Stimulated activated naive CD8-positive, alpha-beta T cell treated with anti-CD3 and anti-CD28 coated beads, Interleukin-15, Interleukin-2, amounts not matched to agents 100 ng/mL and 50 ng/mL, for 24 hours (primary cell): ENCODE data around the gene IFNAR2.
"Not testable (repeated sequence)": the region's sequence is repeated elsewhere in the genome, so short reads cannot be mapped to it uniquely, and the experiment has no call there.

Experiments
- H3K27ac Mint-ChIP-seq: one replicate; pipeline ENCODE4 v1.8.0; 2021; ENCODE audit warnings: mild to moderate bottlenecking, mixed read lengths
- H3K27me3 Mint-ChIP-seq: one replicate; pipeline ENCODE4 v1.8.0; 2021; ENCODE audit warnings: mixed read lengths
- H3K36me3 Mint-ChIP-seq: one replicate; pipeline ENCODE4 v1.8.0; 2021; ENCODE audit warnings: low read depth, mixed read lengths
- H3K4me1 Mint-ChIP-seq: one replicate; pipeline ENCODE4 v1.8.0; 2021; ENCODE audit warnings: low read depth, mixed read lengths
- H3K4me3 Mint-ChIP-seq: one replicate; pipeline ENCODE4 v1.8.0; 2021; ENCODE audit warnings: mild to moderate bottlenecking, mixed read lengths
- H3K9me3 Mint-ChIP-seq: one replicate; pipeline ENCODE4 v1.8.0; 2021; ENCODE audit warnings: mixed read lengths

IFNAR2 gene

DNA sequence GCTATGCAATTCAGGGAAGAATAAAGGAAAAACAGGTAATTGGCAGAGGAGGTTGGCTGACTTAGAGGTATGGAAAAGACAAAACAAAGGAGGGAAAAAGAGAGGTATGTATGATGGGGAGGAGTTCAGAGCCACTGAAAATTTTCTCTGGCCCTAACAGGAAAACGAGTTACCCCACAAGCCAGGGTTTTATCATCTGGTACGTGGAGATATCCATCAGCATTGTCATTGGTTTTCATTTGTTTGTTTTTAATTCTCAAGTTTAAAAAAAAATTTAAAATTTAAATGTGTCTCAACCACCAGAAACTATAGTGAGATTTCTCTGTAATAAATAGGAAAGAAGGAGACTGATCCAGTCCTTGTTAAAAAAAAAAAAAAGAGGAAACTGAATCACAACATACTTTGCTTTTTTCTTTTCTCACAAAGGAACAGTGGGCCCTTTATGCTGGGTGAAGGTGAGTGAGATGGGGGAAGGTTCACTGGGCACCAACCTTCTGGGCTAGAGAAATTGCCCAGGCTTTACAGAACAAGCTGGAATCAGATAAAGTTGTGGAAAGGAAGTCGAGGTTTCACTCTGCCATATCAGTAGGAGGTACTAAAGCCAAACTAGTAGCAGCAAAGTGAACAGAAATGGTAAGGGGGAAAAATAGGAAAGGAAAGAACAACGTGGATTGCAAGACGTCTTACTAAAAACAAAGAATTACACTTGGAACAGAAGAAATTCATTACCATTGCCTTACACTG is 2.7 kb downstream of the IFNAR2 start:
- H3K27ac Mint-ChIP-seq: peak overlapping the region; percentile 90

DNA sequence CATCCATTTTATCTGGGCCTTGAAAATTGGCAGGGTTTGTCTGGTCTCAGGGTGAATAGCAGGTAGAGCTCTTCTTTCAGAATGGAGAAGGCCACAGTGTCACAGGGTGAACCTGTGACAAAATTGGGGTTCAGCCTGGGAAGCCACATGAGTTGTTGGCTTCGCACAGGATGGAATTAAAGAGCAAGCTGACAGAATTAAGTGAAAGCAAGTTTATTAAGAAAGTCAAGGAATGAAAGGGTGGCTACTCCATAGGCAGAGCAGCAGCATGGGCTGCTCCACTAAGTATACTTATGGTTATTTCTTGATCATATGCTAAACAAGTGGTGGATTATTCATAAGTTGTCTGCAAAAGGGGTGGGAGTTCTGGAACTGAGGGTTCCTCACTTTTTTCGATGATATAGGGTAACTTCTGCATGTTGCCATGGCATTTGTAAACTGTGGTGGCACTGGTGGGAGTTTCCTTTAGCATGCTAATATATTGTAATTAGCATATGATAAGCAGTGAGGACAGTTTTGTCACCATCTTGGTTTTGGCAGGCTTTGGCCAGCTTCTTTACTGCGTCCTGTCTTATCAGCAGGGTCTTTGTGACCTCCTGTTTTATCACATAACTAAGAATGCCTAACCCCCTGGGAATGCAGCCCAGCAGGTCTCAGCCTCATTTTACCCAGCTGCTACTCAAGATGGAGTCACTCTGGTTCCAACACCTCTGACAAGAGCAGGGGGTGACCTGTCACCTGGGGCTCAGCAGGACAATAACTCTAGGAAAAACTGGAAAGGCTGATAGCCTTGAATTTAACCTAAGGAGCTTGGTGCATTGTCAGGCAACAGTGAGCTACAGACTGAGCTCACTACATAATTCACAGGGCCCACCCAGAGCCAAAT is 5.1 kb downstream of the IFNAR2 start:
- Mint-ChIP-seq H3K27ac (peak overlapping the region; percentile 89), H3K36me3 (peaks cover 42% of the 10 kb centered on the region), H3K9me3 (no peaks in the 10 kb centered on the region), H3K27me3 (no peaks in the 10 kb centered on the region), H3K4me3 (peak overlapping the region; percentile 54), H3K4me1 (peaks cover 86% of the 10 kb centered on the region)

More for the DNA sequence above, 2.7 kb downstream of the IFNAR2 start:
- Mint-ChIP-seq H3K9me3 (no peaks in the 10 kb centered on the region), H3K36me3 (peaks cover 40% of the 10 kb centered on the region), H3K4me1 (peaks cover 82% of the 10 kb centered on the region), H3K27me3 (no peaks in the 10 kb centered on the region), H3K4me3 (peak overlapping the region; percentile 89)

DNA sequence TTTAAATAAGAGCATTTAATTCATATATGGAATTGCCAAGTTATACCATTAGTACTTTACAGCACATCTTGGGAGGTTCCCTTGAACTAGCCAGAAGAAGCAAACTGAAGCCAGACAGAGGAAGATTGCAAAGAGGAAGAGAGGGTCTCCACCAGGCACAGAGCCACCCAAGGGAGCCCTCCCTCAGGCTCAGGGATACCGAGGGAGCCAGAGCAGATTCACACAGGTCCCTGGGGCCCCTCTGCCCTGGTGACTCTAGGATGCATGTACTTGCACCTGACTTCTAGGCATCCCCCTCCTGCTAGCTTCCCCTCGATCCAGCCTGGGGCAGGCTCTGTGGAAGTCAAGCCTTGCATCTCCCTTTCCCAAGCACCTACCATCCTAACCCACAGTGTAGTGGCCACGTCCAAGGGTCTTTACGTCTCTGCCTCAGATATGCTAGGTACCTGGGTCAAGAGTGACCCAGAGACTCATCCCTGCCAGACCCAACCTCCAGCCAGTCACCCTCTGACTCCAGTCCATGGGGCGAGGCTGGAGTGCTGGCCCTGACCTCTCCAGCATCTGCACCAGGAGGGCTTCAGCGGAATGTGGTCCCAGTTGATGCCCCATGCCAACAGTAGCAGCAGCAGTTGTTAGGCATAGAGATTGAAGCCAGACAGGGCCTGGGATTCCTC is 6.4 kb downstream of the IFNAR2 start:
- Mint-ChIP-seq H3K27ac (peak overlapping the region; percentile 69), H3K4me3 (no peak overlapping the region), H3K9me3 (no peaks in the 10 kb centered on the region), H3K27me3 (no peaks in the 10 kb centered on the region), H3K36me3 (peaks cover 46% of the 10 kb centered on the region), H3K4me1 (peaks cover 95% of the 10 kb centered on the region)

DNA sequence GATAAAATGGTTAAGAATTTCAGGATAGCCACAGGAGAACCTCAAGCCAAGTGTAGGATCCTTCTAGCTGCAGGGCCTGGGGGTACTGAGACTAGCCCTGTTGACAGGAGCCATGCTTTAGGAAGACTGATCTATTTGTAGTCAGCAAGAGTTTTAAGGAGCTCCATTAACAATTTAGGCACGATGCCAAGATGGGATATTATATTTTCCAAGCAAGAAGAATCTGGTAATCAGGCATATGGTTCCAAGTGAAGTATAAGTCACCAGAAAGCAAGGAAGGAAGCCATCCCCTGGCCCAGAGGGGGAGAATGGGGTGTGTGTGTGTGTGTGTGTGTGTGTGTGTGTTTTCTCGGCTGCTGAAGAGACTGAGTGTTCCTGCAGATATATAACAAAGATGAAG is 7.0 kb downstream of the IFNAR2 start:
- Mint-ChIP-seq H3K27ac (peak overlapping the region; percentile 70), H3K4me1 (peaks cover 96% of the 10 kb centered on the region), H3K4me3 (no peak overlapping the region), H3K27me3 (no peaks in the 10 kb centered on the region), H3K9me3 (no peaks in the 10 kb centered on the region), H3K36me3 (peaks cover 45% of the 10 kb centered on the region)

DNA sequence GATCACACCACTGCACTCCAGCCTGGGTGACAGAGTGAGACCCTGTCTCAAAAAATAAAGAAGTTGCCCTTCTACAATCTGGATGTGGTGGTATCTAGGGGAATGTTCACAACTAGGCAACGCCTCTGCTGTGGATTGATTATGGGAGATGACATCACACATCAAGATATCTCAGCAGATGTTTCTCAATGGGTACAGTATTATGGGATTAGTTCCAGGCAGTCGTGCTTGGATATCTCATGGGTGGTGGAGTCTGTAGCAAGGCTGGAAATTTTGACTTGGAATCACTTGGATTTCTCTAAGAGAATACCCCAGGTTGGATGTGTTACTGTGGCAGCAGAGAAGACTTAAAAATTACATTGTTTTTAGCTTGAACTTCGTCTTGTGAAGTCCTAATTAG is 7.7 kb downstream of the IFNAR2 start:
- Mint-ChIP-seq H3K9me3 (no peaks in the 10 kb centered on the region), H3K4me1 (peaks cover 96% of the 10 kb centered on the region), H3K36me3 (peaks cover 48% of the 10 kb centered on the region), H3K4me3 (peak overlapping the region; percentile 67), H3K27me3 (no peaks in the 10 kb centered on the region), H3K27ac (peak overlapping the region; percentile 95)

DNA sequence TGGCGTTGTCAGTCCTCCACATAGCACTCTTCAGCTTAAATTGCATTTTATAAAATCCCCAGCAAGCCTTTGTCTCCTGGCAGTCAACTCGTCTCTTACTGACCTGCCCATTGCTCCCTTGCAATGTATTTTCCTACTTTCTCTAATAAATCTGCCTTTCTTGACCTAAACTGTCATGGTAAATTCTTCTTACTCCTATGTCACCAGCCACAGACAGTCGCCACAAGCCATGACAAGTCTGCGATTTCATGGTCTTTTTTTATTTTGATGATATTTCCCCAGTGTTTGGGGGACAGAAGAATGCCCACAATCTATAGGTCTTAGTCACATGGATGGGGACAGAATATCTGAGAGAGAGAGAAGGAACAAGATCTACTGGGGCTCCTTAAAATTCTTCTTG is 8.4 kb downstream of the IFNAR2 start:
- H3K36me3 Mint-ChIP-seq: peaks cover 44% of the 10 kb centered on the region
- H3K4me1 Mint-ChIP-seq: peaks cover 92% of the 10 kb centered on the region
- H3K4me3 Mint-ChIP-seq: peak overlapping the region; percentile 67

DNA sequence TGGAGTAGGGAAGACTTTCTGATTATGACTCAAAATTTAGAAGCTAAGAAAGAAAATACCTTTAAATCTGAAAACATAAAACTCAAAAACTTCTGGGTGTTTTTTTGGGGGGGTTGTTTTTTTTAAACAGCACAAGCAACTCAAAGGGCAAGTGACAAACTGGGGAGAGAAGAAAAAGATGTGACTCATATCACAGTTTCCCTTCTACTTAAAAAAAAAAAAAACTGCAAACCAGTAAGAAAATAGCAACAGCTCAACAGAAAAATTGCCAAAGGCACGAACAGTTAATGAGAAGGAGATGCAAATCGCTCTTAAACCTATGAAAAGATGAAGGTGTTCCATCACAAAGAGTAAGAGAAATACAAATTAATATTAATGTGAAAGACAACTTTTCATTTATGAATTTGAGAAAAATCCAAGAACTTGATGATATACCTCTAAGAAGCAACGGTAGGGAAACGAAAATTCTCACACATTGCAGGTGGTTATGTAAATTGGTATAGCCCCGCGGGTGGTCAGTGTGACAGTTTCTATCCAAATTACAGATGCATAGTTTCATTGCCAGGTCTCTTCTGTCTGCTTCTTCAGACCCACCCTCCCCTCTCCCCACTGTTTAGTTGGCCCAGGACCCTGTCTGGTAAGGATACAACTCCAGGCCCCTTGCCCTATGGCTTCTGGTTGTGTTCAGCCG is 9.0 kb downstream of the IFNAR2 start:
- H3K9me3 Mint-ChIP-seq: no peaks in the 10 kb centered on the region
- H3K27me3 Mint-ChIP-seq: no peaks in the 10 kb centered on the region
- peaks cover 92% of the 10 kb centered on the region for H3K4me1 Mint-ChIP-seq
- peak overlapping the region; percentile 67 for H3K4me3 Mint-ChIP-seq
- peaks cover 44% of the 10 kb centered on the region for H3K36me3 Mint-ChIP-seq
- peak overlapping the region; percentile 95 for H3K27ac Mint-ChIP-seq

More for the DNA sequence above, 8.4 kb downstream of the IFNAR2 start:
- Mint-ChIP-seq H3K27ac (peak overlapping the region; percentile 95), H3K9me3 (no peaks in the 10 kb centered on the region), H3K27me3 (no peaks in the 10 kb centered on the region)

DNA sequence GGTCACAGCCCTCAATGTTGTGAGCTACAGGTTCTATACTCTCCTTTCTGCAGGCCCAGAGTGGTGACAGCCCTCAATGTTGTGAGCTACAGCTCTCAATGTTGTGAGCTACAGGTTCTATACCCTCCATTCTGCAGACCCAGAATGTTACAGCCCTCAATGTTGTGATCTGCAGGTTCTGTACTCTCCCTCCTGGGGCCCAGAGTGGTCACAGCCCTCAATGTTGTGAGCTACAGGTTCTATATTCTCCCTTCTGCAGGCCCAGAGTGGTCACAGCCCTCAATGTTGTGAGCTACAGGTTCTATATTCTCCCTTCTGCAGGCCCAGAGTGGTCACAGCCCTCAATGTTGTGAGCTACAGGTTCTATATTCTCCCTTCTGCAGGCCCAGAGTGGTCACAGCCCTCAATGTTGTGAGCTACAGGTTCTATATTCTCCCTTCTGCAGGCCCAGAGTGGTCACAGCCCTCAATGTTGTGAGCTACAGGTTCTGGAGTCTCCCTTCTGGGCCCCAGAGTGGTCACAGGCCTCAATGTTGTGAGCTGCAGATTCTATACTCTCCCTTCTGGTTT is 9.9 kb downstream of the IFNAR2 start:
- H3K36me3 Mint-ChIP-seq: peaks cover 46% of the 10 kb centered on the region
- H3K9me3 Mint-ChIP-seq, H3K27me3 Mint-ChIP-seq: not testable (repeated sequence)
- H3K27ac Mint-ChIP-seq: peak overlapping the region; percentile 95
- H3K4me1 Mint-ChIP-seq: peaks cover 92% of the 10 kb centered on the region
- H3K4me3 Mint-ChIP-seq: peak overlapping the region; percentile 67

DNA sequence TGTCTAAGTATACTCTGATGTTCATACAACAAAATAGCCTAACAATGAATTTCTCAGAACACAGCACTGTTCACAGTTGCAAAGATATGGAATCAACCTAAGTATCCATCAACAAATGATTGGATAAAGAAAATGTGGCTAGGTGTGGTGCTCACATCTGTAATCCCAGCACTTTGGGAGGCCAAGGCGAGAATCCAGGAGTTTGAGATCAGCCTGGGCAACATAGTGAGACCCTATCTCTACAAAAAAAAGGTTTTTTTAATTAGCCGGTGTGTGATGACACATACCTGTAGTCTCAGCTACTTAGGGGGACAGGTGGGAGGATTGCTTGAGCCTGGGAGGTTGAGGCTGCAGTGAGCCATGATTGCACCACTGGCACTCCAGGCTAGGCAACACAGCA is 10.7 kb downstream of the IFNAR2 start:
- Mint-ChIP-seq H3K4me3 (no peak overlapping the region), H3K27ac (peak overlapping the region; percentile 74), H3K9me3 (no peaks in the 10 kb centered on the region), H3K4me1 (peaks cover 92% of the 10 kb centered on the region), H3K27me3 (no peaks in the 10 kb centered on the region), H3K36me3 (peaks cover 49% of the 10 kb centered on the region)

DNA sequence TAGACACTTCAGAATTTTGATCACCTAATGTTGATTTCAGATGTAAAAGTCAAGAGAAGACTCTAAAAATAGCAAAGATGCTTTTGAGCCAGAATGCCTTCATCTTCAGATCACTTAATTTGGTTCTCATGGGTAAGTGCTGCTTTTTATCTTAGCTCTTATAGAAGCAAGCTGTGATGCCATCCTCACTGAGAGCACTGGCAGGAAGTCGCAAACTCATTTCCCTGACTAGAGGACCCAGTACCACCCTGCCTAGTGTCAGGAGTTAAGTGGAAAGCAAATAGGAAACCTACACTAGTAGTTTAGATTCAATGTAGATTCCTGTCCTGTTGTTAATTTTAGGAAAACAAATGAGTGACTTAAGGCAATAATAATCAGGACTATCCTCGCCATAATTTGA is 12.1 kb downstream of the IFNAR2 start:
- H3K9me3 Mint-ChIP-seq: no peaks in the 10 kb centered on the region
- no peaks in the 10 kb centered on the region for H3K27me3 Mint-ChIP-seq
- peak overlapping the region; percentile 80 for H3K27ac Mint-ChIP-seq
- peaks cover 93% of the 10 kb centered on the region for H3K4me1 Mint-ChIP-seq
- no peak overlapping the region for H3K4me3 Mint-ChIP-seq
- H3K36me3 Mint-ChIP-seq: peaks cover 58% of the 10 kb centered on the region

DNA sequence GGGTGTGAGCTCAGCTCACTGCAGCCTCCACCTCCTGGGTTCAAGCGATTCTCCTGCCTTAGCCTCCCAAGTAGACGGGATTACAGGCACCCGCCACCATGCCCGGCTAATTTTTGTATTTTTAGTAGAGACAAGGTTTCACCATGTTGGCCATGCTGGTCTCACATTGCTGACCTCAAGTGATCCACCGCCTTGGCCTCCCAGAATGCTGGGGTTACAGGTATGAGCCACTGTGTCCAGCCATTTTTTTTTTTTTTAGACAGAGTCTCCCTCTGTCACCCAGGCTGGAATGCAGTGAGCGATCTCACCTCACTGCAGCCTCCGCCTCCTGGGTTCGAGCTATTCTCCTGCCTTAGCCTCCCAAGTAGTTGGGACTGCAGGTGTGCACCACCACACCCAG is 13.1 kb downstream of the IFNAR2 start:
- not testable (repeated sequence) for H3K9me3 Mint-ChIP-seq, H3K27me3 Mint-ChIP-seq, H3K4me3 Mint-ChIP-seq, H3K27ac Mint-ChIP-seq
- H3K36me3 Mint-ChIP-seq: peaks cover 62% of the 10 kb centered on the region
- H3K4me1 Mint-ChIP-seq: peaks cover 93% of the 10 kb centered on the region

DNA sequence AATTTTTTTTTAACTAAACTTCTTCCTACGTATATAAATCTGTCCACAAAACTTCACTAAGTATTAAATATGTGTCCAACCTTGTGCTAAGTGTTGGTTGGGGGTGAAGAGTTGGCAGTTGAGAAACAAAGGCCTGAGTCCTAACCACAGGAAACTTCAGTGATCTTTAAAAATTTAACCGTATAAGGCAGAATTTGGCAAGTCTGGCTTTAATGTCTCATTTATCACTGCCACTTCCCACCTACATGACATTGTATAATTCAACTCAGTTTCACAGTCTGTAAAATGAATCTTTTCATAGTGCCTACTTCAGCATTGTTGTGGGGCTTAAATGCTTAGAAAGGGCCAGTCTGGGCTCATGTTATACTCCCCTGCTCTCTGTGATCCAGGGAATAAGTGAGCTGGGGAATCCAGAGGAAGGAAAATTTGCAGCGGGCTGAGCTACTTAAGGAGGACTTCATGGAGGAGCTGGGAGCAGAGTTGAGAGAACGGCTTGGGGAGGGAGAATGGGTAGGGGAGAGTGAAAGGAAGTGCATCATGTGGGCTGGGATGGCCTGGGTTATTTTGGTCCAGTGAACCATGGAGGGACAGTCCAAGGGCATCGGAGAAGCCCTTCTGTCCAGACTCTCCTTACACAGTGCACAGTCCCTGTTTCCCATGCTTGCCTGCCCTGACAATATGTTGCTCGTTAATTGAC is 14.5 kb downstream of the IFNAR2 start:
- Mint-ChIP-seq H3K9me3 (no peaks in the 10 kb centered on the region), H3K36me3 (peaks cover 76% of the 10 kb centered on the region), H3K27ac (peak overlapping the region; percentile 98), H3K4me3 (peak overlapping the region; percentile 73), H3K4me1 (peaks cover 89% of the 10 kb centered on the region), H3K27me3 (no peaks in the 10 kb centered on the region)

DNA sequence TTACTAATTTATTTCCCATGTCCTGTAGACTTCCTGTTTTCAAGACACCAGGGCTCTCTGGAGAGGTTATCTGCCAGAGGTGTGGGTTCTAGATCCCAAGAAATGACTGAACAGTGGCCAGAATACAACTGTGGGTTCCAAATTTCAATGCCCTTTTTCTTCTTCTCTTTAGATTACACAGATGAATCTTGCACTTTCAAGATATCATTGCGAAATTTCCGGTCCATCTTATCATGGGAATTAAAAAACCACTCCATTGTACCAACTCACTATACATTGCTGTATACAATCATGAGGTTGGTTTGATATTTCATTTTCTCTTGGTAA is 15.0 kb downstream of the IFNAR2 start:
- H3K4me3 Mint-ChIP-seq: peak overlapping the region; percentile 73
- H3K27ac Mint-ChIP-seq: peak overlapping the region; percentile 98
- no peaks in the 10 kb centered on the region for H3K9me3 Mint-ChIP-seq
- H3K4me1 Mint-ChIP-seq: peaks cover 89% of the 10 kb centered on the region
- peaks cover 81% of the 10 kb centered on the region for H3K36me3 Mint-ChIP-seq
- H3K27me3 Mint-ChIP-seq: no peaks in the 10 kb centered on the region
